NT2/D1 (cell line): ENCODE measurements around the gene LRRTM4.
"Not testable (repeated sequence)": the region's sequence is repeated elsewhere in the genome, so short reads cannot be mapped to it uniquely, and the experiment has no call there.

ENCODE experiments used
- DNase-seq: peaks from one replicate; pipeline ENCODE4 v3.0.0-alpha.2; 2011; ENCODE audit warnings: low read depth, low spot score
- H3K27me3 ChIP-seq: 2 replicates; pipeline ENCODE4 v1.6.0; 2011; ENCODE audit warnings: mild to moderate bottlenecking; ENCODE audit not compliant: insufficient read length, insufficient read depth
- H3K36me3 ChIP-seq: 2 replicates; pipeline ENCODE4 v1.6.1; 2011; ENCODE audit warnings: mild to moderate bottlenecking, low read length, mixed read lengths; ENCODE audit not compliant: insufficient read depth, insufficient read length
- H3K4me1 ChIP-seq: 2 replicates; pipeline ENCODE4 v1.5.1; 2011; ENCODE audit not compliant: insufficient read depth, insufficient read length
- H3K4me3 ChIP-seq: 2 replicates; pipeline ENCODE4 v1.5.1; 2011; ENCODE audit warnings: low read depth; ENCODE audit not compliant: insufficient read length
- H3K9ac ChIP-seq: 2 replicates; pipeline ENCODE4 v1.6.0; 2011; ENCODE audit warnings: low read depth; ENCODE audit not compliant: insufficient read length
- H3K9me3 ChIP-seq: 2 replicates; pipeline ENCODE4 v1.5.1; 2011; ENCODE audit warnings: mild to moderate bottlenecking, low read length; ENCODE audit not compliant: insufficient read depth
- SUZ12 ChIP-seq: IDR thresholded peaks from 2 replicates; pipeline ENCODE4 v1.6.1; 2011; ENCODE audit not compliant: insufficient read length, insufficient read depth; ENCODE audit errors: extremely low read depth
- YY1 ChIP-seq: IDR thresholded peaks from 2 replicates; pipeline ENCODE4 v1.6.1; 2011; ENCODE audit not compliant: insufficient read length, insufficient read depth
- ZNF274 ChIP-seq: IDR thresholded peaks from 2 replicates; pipeline ENCODE4 v1.6.1; 2011; ENCODE audit warnings: mild to moderate bottlenecking, low read depth, low read length

LRRTM4 gene

DNA sequence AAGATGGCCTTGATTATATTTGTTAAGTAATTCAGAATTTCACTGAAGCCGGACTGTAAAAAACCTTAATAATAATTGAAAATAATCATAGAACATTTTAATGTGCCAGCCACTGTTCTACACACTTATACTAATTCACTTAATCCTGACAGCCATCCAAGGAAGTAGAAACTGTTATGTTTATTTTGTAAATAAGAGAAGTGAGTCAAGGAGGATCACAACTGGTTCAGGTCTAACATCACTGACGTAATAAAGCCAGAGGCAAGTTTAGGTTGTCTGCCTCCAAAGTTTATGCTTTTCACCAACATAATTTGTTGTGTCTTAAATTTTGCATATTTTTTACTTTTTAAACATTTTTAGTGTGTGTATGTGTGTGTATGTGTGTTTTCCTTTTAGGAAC lies 436.1 kb downstream of the LRRTM4 start:
- Histone ChIP-seq H3K4me1 (no peaks in the 10 kb centered on the region), H3K9me3 (no peaks in the 10 kb centered on the region), H3K9ac (no peak overlapping the region), H3K4me3 (no peak overlapping the region), H3K36me3 (no peaks in the 10 kb centered on the region), H3K27me3 (no peaks in the 10 kb centered on the region)
- no peak for DNase-seq
- TF ChIP-seq ZNF274 (no peak), YY1 (no peak), SUZ12 (no peak)

DNA sequence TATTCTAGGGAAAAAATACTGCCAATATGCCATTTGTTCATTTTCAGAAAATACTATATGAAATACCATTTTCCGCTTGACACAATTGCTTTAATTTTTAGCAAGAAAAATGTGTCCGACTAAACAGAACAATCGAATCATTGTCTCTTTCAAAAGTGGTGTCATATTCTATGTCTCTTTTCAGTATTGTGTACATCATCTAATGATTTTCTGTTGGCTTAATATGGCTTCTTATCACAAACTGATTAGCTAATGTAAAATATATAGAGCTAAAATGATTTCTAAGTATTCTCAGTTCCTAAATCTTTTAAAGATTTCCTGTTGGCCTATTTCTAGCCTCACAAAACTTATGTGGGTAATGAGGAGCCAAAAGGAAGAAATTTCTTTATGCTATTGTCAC lies 436.6 kb downstream of the LRRTM4 start:
- TF ChIP-seq YY1, result no peak
- TF ChIP-seq SUZ12, result no peak
- H3K36me3 ChIP-seq, result no peaks in the 10 kb centered on the region
- no peak overlapping the region for H3K4me3 ChIP-seq
- H3K27me3 ChIP-seq, result no peaks in the 10 kb centered on the region
- H3K4me1 ChIP-seq, result no peaks in the 10 kb centered on the region
- no peak overlapping the region for H3K9ac ChIP-seq
- no peak for DNase-seq
- no peaks in the 10 kb centered on the region for H3K9me3 ChIP-seq

DNA sequence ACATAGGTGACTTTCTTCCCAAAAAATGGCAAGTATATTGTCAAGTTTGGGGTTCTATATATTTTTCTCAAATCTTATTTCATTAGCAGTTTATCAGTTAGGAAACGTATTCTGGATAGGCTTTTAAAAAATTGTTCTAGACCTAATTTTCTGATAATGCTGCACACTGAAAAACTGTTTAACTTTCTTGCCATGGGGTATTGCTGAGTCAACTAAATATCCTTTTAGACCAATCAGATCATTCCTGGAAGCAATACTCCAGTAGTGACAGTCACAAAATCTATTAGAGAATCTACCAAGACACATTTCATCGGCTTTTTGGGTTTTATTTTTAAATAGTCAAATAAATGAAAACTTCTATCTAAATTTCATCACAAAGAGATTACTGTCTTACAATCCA lies 440.6 kb downstream of the LRRTM4 start:
- no peak overlapping the region for H3K9ac ChIP-seq
- H3K9me3 ChIP-seq, result no peaks in the 10 kb centered on the region
- TF ChIP-seq SUZ12 (no peak), ZNF274 (no peak), YY1 (no peak)
- no peak overlapping the region for H3K4me3 ChIP-seq
- H3K36me3 ChIP-seq, result no peaks in the 10 kb centered on the region
- H3K27me3 ChIP-seq, result no peaks in the 10 kb centered on the region
- no peak for DNase-seq
- H3K4me1 ChIP-seq, result no peaks in the 10 kb centered on the region

DNA sequence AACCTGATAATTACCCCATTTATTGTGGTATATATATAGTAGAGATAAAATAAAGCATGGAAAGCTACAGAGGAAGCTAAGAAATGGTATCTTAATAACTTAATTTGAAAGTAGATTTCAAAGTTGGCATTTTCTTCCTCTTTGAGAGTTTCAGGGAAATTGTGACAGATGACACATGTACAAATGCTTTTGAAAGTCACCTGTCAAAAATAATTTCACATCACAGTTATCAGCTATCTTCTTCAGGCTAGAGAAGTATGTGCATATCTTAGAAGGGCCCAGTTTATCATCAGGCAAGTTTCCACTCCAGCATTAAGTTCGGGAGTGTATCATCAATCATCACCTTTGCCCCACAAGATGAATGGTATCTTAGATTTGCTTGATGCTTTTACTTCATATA lies 457.9 kb downstream of the LRRTM4 start:
- DNase-seq, result no peak
- H3K9me3 ChIP-seq, result 0 out of 2 replicates have a peak, but pooled peaks cover 3% of the 10 kb centered on the region
- no peaks in the 10 kb centered on the region for H3K4me1 ChIP-seq
- no peaks in the 10 kb centered on the region for H3K27me3 ChIP-seq
- no peak overlapping the region for H3K9ac ChIP-seq
- H3K4me3 ChIP-seq, result no peak overlapping the region
- no peak for TF ChIP-seq ZNF274
- TF ChIP-seq SUZ12, result no peak
- TF ChIP-seq YY1, result no peak
- H3K36me3 ChIP-seq, result no peaks in the 10 kb centered on the region

DNA sequence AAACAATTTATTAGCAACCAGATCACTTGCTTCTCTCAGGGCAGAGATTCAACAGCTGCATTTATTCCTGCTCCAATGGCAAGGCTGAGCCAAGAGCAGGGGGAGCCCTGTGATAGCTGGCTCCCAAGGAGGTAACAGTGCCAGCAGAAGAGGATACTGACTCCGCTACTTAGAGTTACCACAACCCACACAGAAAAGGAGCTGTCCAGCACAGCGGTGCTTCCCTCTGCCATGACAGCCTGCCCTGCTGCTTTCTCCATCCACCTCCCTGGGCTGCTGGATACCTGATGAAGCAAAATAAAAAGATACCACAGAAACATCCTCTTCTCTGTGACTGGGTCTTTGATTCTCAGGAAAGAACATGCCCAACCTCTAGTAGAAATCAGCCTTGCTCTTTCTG lies 467.2 kb downstream of the LRRTM4 start:
- Histone ChIP-seq H3K9ac (no peak overlapping the region), H3K4me1 (no peaks in the 10 kb centered on the region), H3K9me3 (no peaks in the 10 kb centered on the region), H3K4me3 (no peak overlapping the region), H3K27me3 (no peaks in the 10 kb centered on the region), H3K36me3 (no peaks in the 10 kb centered on the region)
- no peak for TF ChIP-seq YY1
- no peak for TF ChIP-seq SUZ12
- TF ChIP-seq ZNF274, result no peak
- DNase-seq, result no peak

DNA sequence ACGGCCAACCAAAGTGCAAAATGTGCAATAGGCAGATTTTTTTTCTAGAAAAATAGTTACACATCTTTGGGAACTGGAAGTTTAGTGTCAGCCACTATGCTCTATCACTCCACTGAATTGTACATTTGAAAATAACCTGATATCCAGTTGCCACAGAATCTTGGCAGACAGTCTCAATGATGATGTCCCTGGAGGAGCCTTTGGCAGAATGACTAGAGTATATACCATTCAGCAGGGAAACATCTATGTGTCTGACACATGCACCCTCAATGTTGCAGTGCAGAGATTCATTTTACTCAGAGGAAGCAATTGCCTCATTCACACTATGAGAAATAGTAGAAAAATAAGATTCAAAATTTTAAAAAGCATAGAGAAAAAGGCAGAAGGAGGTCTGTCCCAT lies 475.8 kb downstream of the LRRTM4 start:
- Histone ChIP-seq H3K9me3 (peaks cover 3% of the 10 kb centered on the region; the same call in 1 of the 2 replicates), H3K27me3 (no peaks in the 10 kb centered on the region)
- TF ChIP-seq YY1 (no peak), ZNF274 (no peak), SUZ12 (no peak)

DNA sequence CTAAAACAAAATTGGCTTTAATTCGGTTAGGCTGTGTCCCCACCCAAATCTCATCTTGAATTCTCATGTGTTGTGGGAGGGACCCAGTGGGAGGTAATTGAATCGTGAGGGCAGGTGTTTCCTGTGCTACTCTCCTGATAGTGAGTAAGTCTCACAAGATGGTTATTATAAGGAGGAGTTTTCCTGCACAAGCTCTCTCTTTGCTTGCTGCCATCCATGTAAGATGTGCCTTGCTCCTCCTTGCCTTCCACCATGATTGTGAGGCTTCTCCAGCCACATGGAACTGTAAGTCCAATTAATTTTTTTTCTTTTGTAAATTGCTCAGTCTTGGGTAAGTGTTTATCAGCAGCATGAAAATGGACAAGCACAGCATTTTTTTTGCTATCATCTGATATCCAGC lies 476.7 kb downstream of the LRRTM4 start:
- not testable (repeated sequence) for H3K9me3 ChIP-seq, DNase-seq, H3K4me3 ChIP-seq, H3K36me3 ChIP-seq, H3K9ac ChIP-seq, H3K4me1 ChIP-seq, H3K27me3 ChIP-seq

More for the DNA sequence above, 475.8 kb downstream of the LRRTM4 start:
- no peak for DNase-seq
- Histone ChIP-seq H3K4me1 (no peaks in the 10 kb centered on the region), H3K9ac (no peak overlapping the region), H3K36me3 (no peaks in the 10 kb centered on the region), H3K4me3 (no peak overlapping the region)

DNA sequence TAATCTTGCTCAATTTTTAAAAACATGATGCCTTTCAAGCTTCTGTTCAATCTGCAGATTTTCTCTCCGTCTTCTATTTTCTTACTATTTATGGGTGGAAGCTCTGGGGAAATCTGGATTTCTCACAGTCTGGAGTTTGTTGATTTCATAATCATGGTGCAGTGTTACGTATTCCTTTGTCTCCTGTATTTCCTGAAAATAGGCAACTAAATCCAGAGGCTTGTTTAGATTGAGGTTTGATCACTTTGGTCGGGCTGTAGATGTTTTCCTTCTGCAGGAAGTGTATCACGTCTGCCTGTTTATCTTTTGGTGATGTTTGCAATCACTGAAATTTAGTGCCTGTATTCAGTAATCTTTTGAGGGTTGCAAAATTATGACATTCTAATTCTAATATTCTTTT lies 487.7 kb downstream of the LRRTM4 start:
- Histone ChIP-seq H3K36me3 (no peaks in the 10 kb centered on the region), H3K27me3 (no peaks in the 10 kb centered on the region), H3K4me3 (no peak overlapping the region), H3K9ac (no peak overlapping the region), H3K4me1 (no peaks in the 10 kb centered on the region), H3K9me3 (no peaks in the 10 kb centered on the region)
- TF ChIP-seq ZNF274, result no peak
- TF ChIP-seq SUZ12, result no peak
- no peak for TF ChIP-seq YY1
- DNase-seq, result no peak

DNA sequence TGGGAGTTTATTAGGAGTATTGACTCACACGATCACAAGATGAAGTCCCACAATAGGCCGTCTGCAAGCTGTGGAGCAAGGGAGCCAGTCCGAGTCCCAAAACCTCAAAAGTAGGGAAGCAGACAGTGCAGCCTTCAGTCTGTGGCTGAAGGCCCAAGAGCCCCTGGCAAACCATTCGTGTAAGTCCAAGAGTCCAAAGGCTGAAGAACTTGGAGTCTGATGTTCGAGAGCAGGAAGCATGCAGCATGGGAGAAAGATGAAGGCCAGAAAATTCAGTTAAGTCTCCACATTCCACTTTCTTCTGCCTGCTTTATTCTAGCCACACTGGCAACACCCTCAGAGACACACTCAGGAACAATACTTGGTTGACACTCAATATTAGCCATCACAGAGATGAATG lies 492.9 kb downstream of the LRRTM4 start:
- H3K9ac ChIP-seq, DNase-seq, H3K27me3 ChIP-seq, H3K9me3 ChIP-seq, H3K36me3 ChIP-seq, H3K4me1 ChIP-seq, H3K4me3 ChIP-seq: not testable (repeated sequence)
